Activated CD4-positive, CD25-positive, alpha-beta regulatory T cell treated with anti-CD3 and anti-CD28 coated beads, Interleukin-2, amount 50 U/mL, for 24 hours (primary cell): ENCODE results near the gene ACER3.
A peak's percentile ranks its signal among the peaks of the same experiment; 100 is the strongest.
"Not testable (repeated sequence)": the region's sequence is repeated elsewhere in the genome, so short reads cannot be mapped to it uniquely, and the experiment has no call there.

Experiments used
- ATAC-seq, 2 donors: fragments of 150-1000 bp; cut with Tn5 transposase; one replicate each; pipeline ENCODE4 v1.10.0; 2021; ENCODE audit warnings: mild to moderate bottlenecking in 1 of 2, moderate library complexity in 1 of 2

ACER3 gene

GRCh38 chr11:76860539-76861475 lies at the start of gene ACER3:
TSS of gene ACER3 (plus strand) at chr11:76860918. CDS start at chr11:76860977, 59 bp downstream.
- peak; percentile 98 for ATAC-seq

- no peak for ATAC-seq
Observed at GRCh38 chr11:76811259-76811658, 49.5 kb upstream of the ACER3 start.

GRCh38 chr11:76814414-76814813 lies 46.3 kb upstream of the ACER3 start:
- ATAC-seq, result no peak

GRCh38 chr11:76815678-76816077 lies 45.0 kb upstream of the ACER3 start:
- not testable (repeated sequence) for ATAC-seq

- ATAC-seq, result no peak
Observed at GRCh38 chr11:76820184-76820566, 40.5 kb upstream of the ACER3 start.

- ATAC-seq, result not testable (repeated sequence)
Observed at GRCh38 chr11:76821396-76821795, 39.3 kb upstream of the ACER3 start.

- ATAC-seq, result no peak
Observed at GRCh38 chr11:76822406-76822805, 38.3 kb upstream of the ACER3 start.

GRCh38 chr11:76823481-76824028 lies 37.2 kb upstream of the ACER3 start:
- ATAC-seq, result no peak

- ATAC-seq, result no peak
Observed at GRCh38 chr11:76824083-76824939, 36.4 kb upstream of the ACER3 start.

- ATAC-seq, result no peak
Observed at GRCh38 chr11:76824980-76825725, 35.6 kb upstream of the ACER3 start.

- no peak for ATAC-seq
Observed at GRCh38 chr11:76825726-76826396, 34.9 kb upstream of the ACER3 start.

GRCh38 chr11:76826508-76826907 lies 34.2 kb upstream of the ACER3 start:
- ATAC-seq, result not testable (repeated sequence)

- ATAC-seq, result not testable (repeated sequence)
Observed at GRCh38 chr11:76827005-76827404, 33.7 kb upstream of the ACER3 start.

- ATAC-seq, result no peak
Observed at GRCh38 chr11:76830639-76831327, 29.9 kb upstream of the ACER3 start.

- no peak for ATAC-seq
Observed at GRCh38 chr11:76831686-76832310, 28.9 kb upstream of the ACER3 start.

GRCh38 chr11:76832361-76832760 lies 28.4 kb upstream of the ACER3 start:
- ATAC-seq, result no peak

- ATAC-seq, result no peak
Observed at GRCh38 chr11:76834151-76834550, 26.6 kb upstream of the ACER3 start.

- ATAC-seq, result no peak
Observed at GRCh38 chr11:76835036-76835435, 25.7 kb upstream of the ACER3 start.

- no peak for ATAC-seq
Observed at GRCh38 chr11:76835928-76836612, 24.6 kb upstream of the ACER3 start.
